GM21717 (cell line): Measurements from ENCODE around the gene PNCK.
"Not testable (repeated sequence)": the region's sequence is repeated elsewhere in the genome, so short reads cannot be mapped to it uniquely, and the experiment has no call there.

Experiments
- ATAC-seq: cut with Tn5 transposase; IDR thresholded peaks from one replicate; pipeline ENCODE4 v1.9.1; 2021; ENCODE audit warnings: mild to moderate bottlenecking, moderate library complexity; ENCODE audit not compliant: unreplicated experiment

Gene PNCK

GRCh38 chrX:153699210-153699783 lies 25.7 kb upstream of the PNCK start:
- ATAC-seq: not testable (repeated sequence)

GRCh38 chrX:153697924-153698865 lies 24.6 kb upstream of the PNCK start:
- ATAC-seq: no peak

GRCh38 chrX:153696986-153697722 lies 23.5 kb upstream of the PNCK start:
- not testable (repeated sequence) for ATAC-seq

- ATAC-seq: not testable (repeated sequence)
These were observed 22.9 kb upstream of the PNCK start for GRCh38 chrX:153696538-153696937.

GRCh38 chrX:153696100-153696499 lies 22.5 kb upstream of the PNCK start:
- ATAC-seq: no peak

- no peak for ATAC-seq
These were observed 21.2 kb upstream of the PNCK start for GRCh38 chrX:153694687-153695270.

GRCh38 chrX:153694256-153694655 lies 20.6 kb upstream of the PNCK start:
- not testable (repeated sequence) for ATAC-seq

GRCh38 chrX:153693216-153694086 lies 19.8 kb upstream of the PNCK start:
- ATAC-seq: no peak

- ATAC-seq: no peak
These were observed 19.1 kb upstream of the PNCK start for GRCh38 chrX:153692611-153693156.

GRCh38 chrX:153692003-153692402 lies 18.4 kb upstream of the PNCK start:
- ATAC-seq: no peak

GRCh38 chrX:153691032-153691827 lies 17.6 kb upstream of the PNCK start:
- ATAC-seq: not testable (repeated sequence)

- no peak for ATAC-seq
These were observed 16.9 kb upstream of the PNCK start for GRCh38 chrX:153690466-153690865.

- ATAC-seq: no peak
These were observed 16.2 kb upstream of the PNCK start for GRCh38 chrX:153689654-153690465.

- no peak for ATAC-seq
These were observed 15.4 kb upstream of the PNCK start for GRCh38 chrX:153688911-153689590.

GRCh38 chrX:153688506-153688905 lies 14.9 kb upstream of the PNCK start:
- no peak for ATAC-seq

GRCh38 chrX:153688071-153688470 lies 14.5 kb upstream of the PNCK start:
- ATAC-seq: no peak

- ATAC-seq: no peak
These were observed 13.8 kb upstream of the PNCK start, which contains the start of gene SLC6A8 for GRCh38 chrX:153687121-153688039. SLC6A8 (plus strand) TSS chrX:153687926; CDS start chrX:153688575, 649 bp downstream.
